NCI-H82 (cell line): ENCODE data around the gene UQCRFS1.

Experiments
- DNase-seq: peaks from one replicate; lab custom pipeline; 2025; lab: John Stamatoyannopoulos, UW

Gene UQCRFS1

DNA sequence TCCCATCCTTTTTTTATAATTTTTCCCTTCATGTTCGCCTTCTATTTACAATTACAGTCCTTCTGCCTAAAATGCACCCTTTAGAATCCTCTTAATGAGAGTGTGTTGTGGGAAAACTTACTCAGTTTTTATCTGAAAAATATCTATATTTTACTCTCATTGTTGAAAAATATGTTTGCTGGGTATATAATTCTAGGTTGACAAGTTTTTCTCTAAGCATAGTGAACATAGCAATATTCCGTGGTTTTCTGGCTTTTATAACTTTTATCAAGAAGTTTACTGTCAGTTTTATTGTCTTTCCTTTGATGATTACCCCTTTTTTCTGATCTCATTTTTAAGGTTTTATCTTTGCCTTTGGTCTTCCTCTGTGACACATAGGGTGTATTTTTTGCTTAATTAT, 57.3 kb downstream of the UQCRFS1 start:
- DNase-seq, result no peak
